Keratinocyte (primary cell): ENCODE measurements around the gene PTCHD4. TPM values are rescaled to one million over a fixed set of nuclear protein-coding genes. Genes with fewer than 3 reads are reported as not detected.
A peak's percentile ranks its signal among the peaks of the same experiment; 100 is the strongest.

Experiments
- DNase-seq: peaks from one replicate; pipeline ENCODE4 v3.0.0-alpha.2; 2011; ENCODE audit warnings: low read depth, missing footprints, low spot score
- FAIRE-seq: peaks from 2 replicates; lab custom pipeline; 2011; peaks lifted over from hg19 to GRCh38; lab: Jason Lieb, UNC
- H2AFZ ChIP-seq: 2 replicates; pipeline ENCODE4 v1.6.0; 2012; ENCODE audit warnings: low read length, control low read depth, inconsistent platforms; ENCODE audit not compliant: control insufficient read depth
- H3K27ac ChIP-seq: 2 replicates; pipeline ENCODE4 v1.5.1; 2011; ENCODE audit warnings: low read length; ENCODE audit not compliant: control insufficient read depth, insufficient read depth
- H3K27me3 ChIP-seq: 3 replicates; pipeline ENCODE4 v1.6.0; 2011; ENCODE audit warnings: low read length; ENCODE audit not compliant: control insufficient read depth, insufficient read depth; ENCODE audit errors: extremely low read depth
- H3K36me3 ChIP-seq, 2 experiments: 2 replicates in 1 of 2; 3 replicates in 1 of 2; pipeline ENCODE4 v1.5.1; 2011; ENCODE audit warnings: low read length in 2 of 2, mild to moderate bottlenecking in 1 of 2; ENCODE audit not compliant: control insufficient read depth in 2 of 2, insufficient read depth in 2 of 2; ENCODE audit errors: extremely low read depth in 1 of 2
- H3K4me1 ChIP-seq: 3 replicates; pipeline ENCODE4 v1.5.1; 2011; ENCODE audit warnings: low read length; ENCODE audit not compliant: control insufficient read depth, insufficient read depth; ENCODE audit errors: extremely low read depth
- H3K4me2 ChIP-seq: 3 replicates; pipeline ENCODE4 v1.6.0; 2011; ENCODE audit warnings: low read depth, low read length; ENCODE audit not compliant: control insufficient read depth, insufficient read depth; ENCODE audit errors: extremely low read depth
- H3K4me3 ChIP-seq, 3 experiments: fragments of 200-600 bp in 1 of 3; sonication (generic) in 1 of 3; 2 replicates in 2 of 3; 3 replicates in 1 of 3; pipeline ENCODE4 v1.5.1; 2011 to 2016; ENCODE audit warnings: low read length in 3 of 3, mild to moderate bottlenecking in 3 of 3, control low read depth in 2 of 3, inconsistent platforms in 1 of 3, low read depth in 1 of 3, mixed read lengths in 1 of 3, mixed run types in 1 of 3, moderate library complexity in 1 of 3; ENCODE audit not compliant: control insufficient read depth in 2 of 3, insufficient read depth in 2 of 3; ENCODE audit errors: extremely low read depth in 1 of 3
- H3K79me2 ChIP-seq: 2 replicates; pipeline ENCODE4 v1.6.0; 2012; ENCODE audit warnings: low read length; ENCODE audit not compliant: control insufficient read depth, insufficient read depth
- H3K9ac ChIP-seq: 3 replicates; pipeline ENCODE4 v1.6.0; 2011; ENCODE audit warnings: low read length; ENCODE audit not compliant: control insufficient read depth, insufficient read depth; ENCODE audit errors: extremely low read depth
- H3K9me1 ChIP-seq: 3 replicates; pipeline ENCODE4 v1.6.0; 2011; ENCODE audit warnings: low read length; ENCODE audit not compliant: control insufficient read depth, insufficient read depth; ENCODE audit errors: extremely low read depth
- H3K9me3 ChIP-seq: 2 replicates; pipeline ENCODE4 v1.5.1; 2012; ENCODE audit warnings: low read depth, low read length; ENCODE audit not compliant: control insufficient read depth
- H4K20me1 ChIP-seq: 3 replicates; pipeline ENCODE4 v1.6.0; 2011; ENCODE audit warnings: low read length; ENCODE audit not compliant: control insufficient read depth, insufficient read depth; ENCODE audit errors: extremely low read depth
- EZH2 ChIP-seq: IDR thresholded peaks from one replicate; pipeline ENCODE4 v1.6.1; 2012; ENCODE audit warnings: inconsistent platforms, mild to moderate bottlenecking, low read length, moderate library complexity
- dilution Hi-C: fragments of 300-500 bp; cut with MboI; formaldehyde crosslinking; loops from one replicate; pipeline ENCODE4 v1.7.0; 2020; ENCODE audit warnings: low sequenced_read_pairs; ENCODE audit not compliant: extremely low pct_ligation_motif_present
- polyA plus RNA-seq, 5 experiments: library from polyadenylated mRNA; depleted of rRNA in 3 of 5; stranded (reverse) in 3 of 5; stranded (forward) in 1 of 5; unstranded in 1 of 5; fragments of >200 nt; gene quantifications; 1 replicate in 1 of 5; 2 replicates in 3 of 5; 3 replicates in 1 of 5; pipeline versions ENCODE4 v1.2.1 to v1.2.3, GENCODE V29; 2011 to 2012; ENCODE audit warnings: missing spikeins in 2 of 5, low read depth in 1 of 5, low replicate concordance in 1 of 5
- TF ChIP-seq, protein P1 (sequence below), 3 experiments: IDR thresholded peaks in 1 of 3; conservative IDR thresholded peaks in 1 of 3; optimal IDR thresholded peaks in 1 of 3; 2 replicates in 2 of 3; 3 replicates in 1 of 3; pipeline versions ENCODE3 to v1.5.1; 2011; ENCODE audit warnings: low read length in 3 of 3, mild to moderate bottlenecking in 3 of 3, moderate library complexity in 2 of 3, control low read depth in 1 of 3, inconsistent platforms in 1 of 3; ENCODE audit not compliant: insufficient read depth in 2 of 3; ENCODE audit errors: extremely low read depth in 1 of 3

PTCHD4 gene
- polyA plus RNA-seq, 1 donor (not counting 4 experiments of a cell fraction or from before 2014, with no cell fraction given): 0.41 TPM

DNA sequence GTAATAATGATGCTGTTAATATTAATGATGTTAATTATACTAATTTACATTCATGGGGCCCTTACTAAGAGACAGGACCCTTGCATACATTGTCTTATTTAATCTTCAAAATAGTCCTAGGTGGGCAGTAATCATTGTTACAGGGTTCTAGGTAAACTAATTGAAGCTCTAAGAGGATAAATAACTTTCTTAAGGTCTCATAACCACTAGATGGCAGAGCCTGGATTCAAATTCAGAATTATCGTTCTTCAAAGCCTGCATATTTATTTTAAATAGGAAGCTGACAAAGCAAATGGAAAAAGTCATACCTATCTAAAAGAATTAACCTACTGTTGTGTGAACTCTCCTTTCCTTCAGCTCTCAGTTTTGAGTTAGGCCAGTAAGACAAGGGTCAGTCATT lies 23.5 kb downstream of the PTCHD4 start:
- H3K27ac ChIP-seq: no peak overlapping the region
- H3K4me1 ChIP-seq: no peaks in the 10 kb centered on the region
- no peaks in the 10 kb centered on the region for H3K36me3 ChIP-seq
- no peak overlapping the region for H3K9ac ChIP-seq
- TF ChIP-seq, protein P1, sequence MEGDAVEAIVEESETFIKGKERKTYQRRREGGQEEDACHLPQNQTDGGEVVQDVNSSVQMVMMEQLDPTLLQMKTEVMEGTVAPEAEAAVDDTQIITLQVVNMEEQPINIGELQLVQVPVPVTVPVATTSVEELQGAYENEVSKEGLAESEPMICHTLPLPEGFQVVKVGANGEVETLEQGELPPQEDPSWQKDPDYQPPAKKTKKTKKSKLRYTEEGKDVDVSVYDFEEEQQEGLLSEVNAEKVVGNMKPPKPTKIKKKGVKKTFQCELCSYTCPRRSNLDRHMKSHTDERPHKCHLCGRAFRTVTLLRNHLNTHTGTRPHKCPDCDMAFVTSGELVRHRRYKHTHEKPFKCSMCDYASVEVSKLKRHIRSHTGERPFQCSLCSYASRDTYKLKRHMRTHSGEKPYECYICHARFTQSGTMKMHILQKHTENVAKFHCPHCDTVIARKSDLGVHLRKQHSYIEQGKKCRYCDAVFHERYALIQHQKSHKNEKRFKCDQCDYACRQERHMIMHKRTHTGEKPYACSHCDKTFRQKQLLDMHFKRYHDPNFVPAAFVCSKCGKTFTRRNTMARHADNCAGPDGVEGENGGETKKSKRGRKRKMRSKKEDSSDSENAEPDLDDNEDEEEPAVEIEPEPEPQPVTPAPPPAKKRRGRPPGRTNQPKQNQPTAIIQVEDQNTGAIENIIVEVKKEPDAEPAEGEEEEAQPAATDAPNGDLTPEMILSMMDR (optimal IDR thresholded peaks at IDR 0.05 in 1 of 3, IDR thresholded peaks at IDR 0.05 in 1 of 3, conservative IDR thresholded peaks at IDR 0.05 in 1 of 3; ENCODE audit: extremely low read depth in 1 of 3, insufficient read depth in 2 of 3, low read length in 3 of 3): peak in 2 of 3 experiments; percentile 28 to 34
- no peak for TF ChIP-seq EZH2
- FAIRE-seq (no peak), DNase-seq (no peak)
- H3K79me2 ChIP-seq: no peaks in the 10 kb centered on the region
- H2AFZ ChIP-seq: no peak overlapping the region
- no peak overlapping the region for H3K4me2 ChIP-seq
- H3K4me3 ChIP-seq: no peak overlapping the region
- H4K20me1 ChIP-seq: no peaks in the 10 kb centered on the region
- H3K9me3 ChIP-seq: no peaks in the 10 kb centered on the region
- dilution Hi-C loops: loop anchor here (25.0 kb wide), 1 partner anchor 1350 kb away; no protein-coding TSS in a partner anchor
- no peaks in the 10 kb centered on the region for H3K9me1 ChIP-seq
- H3K27me3 ChIP-seq: no peaks in the 10 kb centered on the region

DNA sequence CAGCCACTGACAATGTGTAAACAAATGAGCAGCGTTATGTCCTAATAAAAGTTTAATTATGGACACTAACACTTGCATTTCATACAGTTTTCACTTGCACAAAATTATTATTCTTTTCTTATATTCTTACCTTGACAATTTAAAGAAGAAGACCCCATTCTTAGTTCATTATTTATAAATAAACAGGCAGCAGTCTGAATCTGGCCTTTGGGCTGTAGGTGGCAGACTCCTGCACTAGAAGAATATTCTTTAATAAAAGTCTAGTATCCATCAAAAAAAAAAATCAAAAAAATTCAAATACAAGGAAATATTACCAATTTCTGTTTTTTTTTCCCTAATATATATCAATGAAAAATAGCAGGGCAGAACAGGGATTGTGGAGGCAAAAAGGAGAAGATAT lies 24.8 kb downstream of the PTCHD4 start:
- no peaks in the 10 kb centered on the region for H3K9me3 ChIP-seq
- H2AFZ ChIP-seq: no peak overlapping the region
- dilution Hi-C loops: loop anchor here (25.0 kb wide), 1 partner anchor 1351 kb away; no protein-coding TSS in a partner anchor
- no peaks in the 10 kb centered on the region for H3K27me3 ChIP-seq
- H3K4me3 ChIP-seq: no peak overlapping the region
- no peaks in the 10 kb centered on the region for H4K20me1 ChIP-seq
- H3K9me1 ChIP-seq: no peaks in the 10 kb centered on the region
- no peak overlapping the region for H3K4me2 ChIP-seq
- no peaks in the 10 kb centered on the region for H3K4me1 ChIP-seq
- no peaks in the 10 kb centered on the region for H3K36me3 ChIP-seq
- no peak overlapping the region for H3K27ac ChIP-seq
- H3K9ac ChIP-seq: no peak overlapping the region
- H3K79me2 ChIP-seq: no peaks in the 10 kb centered on the region
- FAIRE-seq (no peak), DNase-seq (no peak)
- TF ChIP-seq EZH2: no peak
- TF ChIP-seq, protein P1 (optimal IDR thresholded peaks at IDR 0.05 in 1 of 3, IDR thresholded peaks at IDR 0.05 in 1 of 3, conservative IDR thresholded peaks at IDR 0.05 in 1 of 3; ENCODE audit: extremely low read depth in 1 of 3, insufficient read depth in 2 of 3, low read length in 3 of 3): no peak
